ENCODE data around the gene PIAS4. TPM values are rescaled to one million over a fixed set of nuclear protein-coding genes. Genes with fewer than 3 reads are reported as not detected.

PIAS4 gene
- total RNA-seq, 1 donor, result 17.3 TPM

GRCh38 chr19:4053423-4054324 lies 46.1 kb downstream of the PIAS4 start:
- H3K4me3 ChIP-seq (ENCODE audit: low read depth, low read length), result no peak overlapping the region
- DNase-seq (ENCODE audit: low read depth), result no peak
- TF ChIP-seq CTCF (IDR thresholded peaks at IDR 0.05; ENCODE audit: insufficient read depth, low read depth, low read length), result no peak

GRCh38 chr19:4054441-4055208 lies 47.1 kb downstream of the PIAS4 start:
- H3K4me3 ChIP-seq (ENCODE audit: low read depth, low read length), result no peak overlapping the region
- DNase-seq (ENCODE audit: low read depth), result no peak
- TF ChIP-seq CTCF (IDR thresholded peaks at IDR 0.05; ENCODE audit: insufficient read depth, low read depth, low read length), result no peak

- TF ChIP-seq CTCF (IDR thresholded peaks at IDR 0.05; ENCODE audit: insufficient read depth, low read depth, low read length), result no peak
- H3K4me3 ChIP-seq (ENCODE audit: low read depth, low read length), result no peak overlapping the region
- no peak for DNase-seq (ENCODE audit: low read depth)
Observed at GRCh38 chr19:4055209-4055552, 47.6 kb downstream of the PIAS4 start.

- TF ChIP-seq CTCF (IDR thresholded peaks at IDR 0.05; ENCODE audit: insufficient read depth, low read depth, low read length), result peak; percentile 3
- H3K4me3 ChIP-seq (ENCODE audit: low read depth, low read length), result peak overlapping the region; percentile 54
- peak; percentile 93 for DNase-seq (ENCODE audit: low read depth)
Observed at GRCh38 chr19:4057931-4058692, 50.6 kb downstream of the PIAS4 start.

GRCh38 chr19:4058693-4059452 lies 51.3 kb downstream of the PIAS4 start:
- peak overlapping the region; percentile 54 for H3K4me3 ChIP-seq (ENCODE audit: low read depth, low read length)
- TF ChIP-seq CTCF (IDR thresholded peaks at IDR 0.05; ENCODE audit: insufficient read depth, low read depth, low read length), result no peak
- no peak for DNase-seq (ENCODE audit: low read depth)

- TF ChIP-seq CTCF (IDR thresholded peaks at IDR 0.05; ENCODE audit: insufficient read depth, low read depth, low read length), result no peak
- H3K4me3 ChIP-seq (ENCODE audit: low read depth, low read length), result peak overlapping the region; percentile 54
- DNase-seq (ENCODE audit: low read depth), result no peak
Observed at GRCh38 chr19:4059453-4059871, 51.9 kb downstream of the PIAS4 start.
